Endothelial cell (in vitro differentiated cells): Measurements from ENCODE around the gene CALML4. TPM values are rescaled to one million over a fixed set of nuclear protein-coding genes. Genes with fewer than 3 reads are reported as not detected.
"Not testable (repeated sequence)": the region's sequence is repeated elsewhere in the genome, so short reads cannot be mapped to it uniquely, and the experiment has no call there.

Source experiments
- DNase-seq: peaks from one replicate; pipeline ENCODE4 v3.0.0; 2021; ENCODE audit warnings: low spot score
- H3K27ac Mint-ChIP-seq: one replicate; pipeline ENCODE4 v1.8.0; 2021; ENCODE audit warnings: mixed read lengths, inconsistent platforms; ENCODE audit not compliant: unreplicated experiment
- H3K27me3 Mint-ChIP-seq: one replicate; pipeline ENCODE4 v1.8.0; 2021; ENCODE audit warnings: mild to moderate bottlenecking, moderate library complexity, mixed read lengths, inconsistent platforms; ENCODE audit not compliant: unreplicated experiment
- H3K36me3 Mint-ChIP-seq: one replicate; pipeline ENCODE4 v1.8.0; 2021; ENCODE audit warnings: mild to moderate bottlenecking, low read depth, mixed read lengths, inconsistent platforms; ENCODE audit not compliant: unreplicated experiment
- H3K4me1 Mint-ChIP-seq: one replicate; pipeline ENCODE4 v1.8.0; 2021; ENCODE audit warnings: mild to moderate bottlenecking, mixed read lengths, inconsistent platforms; ENCODE audit not compliant: unreplicated experiment
- H3K4me3 Mint-ChIP-seq: one replicate; pipeline ENCODE4 v1.8.0; 2021; ENCODE audit warnings: mild to moderate bottlenecking, mixed read lengths, inconsistent platforms; ENCODE audit not compliant: unreplicated experiment
- H3K9me3 Mint-ChIP-seq: one replicate; pipeline ENCODE4 v1.8.0; 2021; ENCODE audit warnings: mixed read lengths, inconsistent platforms; ENCODE audit not compliant: unreplicated experiment
- total RNA-seq: library from RNA; stranded (reverse); fragmentation: NEBNext Ultra II Directional; extraction: Animal tissue kit (Norgen Biotek cat#: 25700); gene quantifications from one replicate; pipeline ENCODE4 v1.2.1, GENCODE V29; 2021; ENCODE audit not compliant: unreplicated experiment
- TF ChIP-seq, protein P1 (sequence below): fragments of 200-600 bp; sonication (generic); IDR thresholded peaks from one replicate; pipeline ENCODE4 v1.5.0; 2021; ENCODE audit warnings: antibody characterized with exemption; ENCODE audit not compliant: unreplicated experiment

CALML4 gene
- total RNA-seq, 1 donor from 2014 or later = 11.0 TPM

GRCh38 chr15:68229386-68230156 lies 24.4 kb upstream of the CALML4 start, which contains the start of gene CLN6:
TSS of gene CLN6 (minus strand) at chr15:68229728. CDS start at chr15:68229584, 144 bp downstream.
- TF ChIP-seq, protein P1, sequence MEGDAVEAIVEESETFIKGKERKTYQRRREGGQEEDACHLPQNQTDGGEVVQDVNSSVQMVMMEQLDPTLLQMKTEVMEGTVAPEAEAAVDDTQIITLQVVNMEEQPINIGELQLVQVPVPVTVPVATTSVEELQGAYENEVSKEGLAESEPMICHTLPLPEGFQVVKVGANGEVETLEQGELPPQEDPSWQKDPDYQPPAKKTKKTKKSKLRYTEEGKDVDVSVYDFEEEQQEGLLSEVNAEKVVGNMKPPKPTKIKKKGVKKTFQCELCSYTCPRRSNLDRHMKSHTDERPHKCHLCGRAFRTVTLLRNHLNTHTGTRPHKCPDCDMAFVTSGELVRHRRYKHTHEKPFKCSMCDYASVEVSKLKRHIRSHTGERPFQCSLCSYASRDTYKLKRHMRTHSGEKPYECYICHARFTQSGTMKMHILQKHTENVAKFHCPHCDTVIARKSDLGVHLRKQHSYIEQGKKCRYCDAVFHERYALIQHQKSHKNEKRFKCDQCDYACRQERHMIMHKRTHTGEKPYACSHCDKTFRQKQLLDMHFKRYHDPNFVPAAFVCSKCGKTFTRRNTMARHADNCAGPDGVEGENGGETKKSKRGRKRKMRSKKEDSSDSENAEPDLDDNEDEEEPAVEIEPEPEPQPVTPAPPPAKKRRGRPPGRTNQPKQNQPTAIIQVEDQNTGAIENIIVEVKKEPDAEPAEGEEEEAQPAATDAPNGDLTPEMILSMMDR = no peak
- H3K9me3 Mint-ChIP-seq = no peaks in the 10 kb centered on the region
- H3K36me3 Mint-ChIP-seq = no peaks in the 10 kb centered on the region
- peak; percentile 79 for DNase-seq
- H3K27me3 Mint-ChIP-seq = peaks cover 19% of the 10 kb centered on the region
- peaks cover 28% of the 10 kb centered on the region for H3K4me1 Mint-ChIP-seq
- H3K4me3 Mint-ChIP-seq = peak within 1 kb of the TSS; percentile 95
- H3K27ac Mint-ChIP-seq = peak within 1 kb of the TSS; percentile 85

- H3K4me3 Mint-ChIP-seq = peak overlapping the region; percentile 88
- H3K4me1 Mint-ChIP-seq = peaks cover 25% of the 10 kb centered on the region
- no peaks in the 10 kb centered on the region for H3K9me3 Mint-ChIP-seq
- no peaks in the 10 kb centered on the region for H3K36me3 Mint-ChIP-seq
- TF ChIP-seq, protein P1 = no peak
- no peak for DNase-seq
- H3K27ac Mint-ChIP-seq = no peak overlapping the region
- peaks cover 20% of the 10 kb centered on the region for H3K27me3 Mint-ChIP-seq
Observed at GRCh38 chr15:68228971-68229385, 23.8 kb upstream of the CALML4 start.

DNA sequence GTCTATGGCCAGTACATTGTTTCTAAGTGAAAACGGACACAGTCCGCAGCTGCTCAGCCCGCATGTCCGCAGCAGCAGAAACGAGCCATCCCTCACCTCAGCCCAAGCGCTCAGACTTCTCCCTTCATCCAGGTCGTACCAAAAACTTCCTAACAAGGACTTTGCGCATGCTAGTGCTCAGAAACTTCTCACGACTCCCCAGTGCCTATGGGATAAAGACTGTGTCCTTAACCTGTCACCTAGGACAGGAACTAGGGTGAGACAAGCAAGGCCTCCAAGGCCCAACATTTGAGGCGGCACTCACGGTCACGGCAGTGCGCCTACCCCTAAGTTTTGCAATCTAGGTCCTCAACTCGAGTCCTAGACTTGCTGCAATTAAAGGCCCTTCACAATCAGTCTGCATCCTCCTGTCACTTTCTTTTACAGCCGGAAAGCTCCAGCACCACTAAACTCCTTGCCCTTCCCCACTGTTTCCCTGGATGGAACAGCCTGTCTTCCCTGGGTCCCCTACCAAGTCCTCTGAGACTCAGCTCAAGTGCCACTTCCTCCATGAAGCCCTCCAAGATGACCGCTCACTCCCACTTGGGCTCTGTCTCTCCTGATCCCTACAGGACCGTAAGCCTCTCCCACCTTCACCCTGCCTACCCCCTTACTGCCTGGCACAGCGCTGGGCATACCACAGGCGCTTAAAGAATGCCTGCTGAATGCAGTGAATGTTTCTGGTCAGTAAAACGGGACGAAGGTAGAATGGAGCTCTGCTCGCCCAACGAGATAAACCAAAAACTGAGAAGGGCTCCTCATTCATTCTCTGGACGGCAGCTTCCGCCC lies 23.2 kb upstream of the CALML4 start:
- no peak for DNase-seq
- Mint-ChIP-seq H3K4me1 (peaks cover 19% of the 10 kb centered on the region), H3K4me3 (peak overlapping the region; percentile 88), H3K9me3 (no peaks in the 10 kb centered on the region), H3K36me3 (no peaks in the 10 kb centered on the region), H3K27ac (no peak overlapping the region), H3K27me3 (peaks cover 19% of the 10 kb centered on the region)
- TF ChIP-seq, protein P1 = no peak

DNA sequence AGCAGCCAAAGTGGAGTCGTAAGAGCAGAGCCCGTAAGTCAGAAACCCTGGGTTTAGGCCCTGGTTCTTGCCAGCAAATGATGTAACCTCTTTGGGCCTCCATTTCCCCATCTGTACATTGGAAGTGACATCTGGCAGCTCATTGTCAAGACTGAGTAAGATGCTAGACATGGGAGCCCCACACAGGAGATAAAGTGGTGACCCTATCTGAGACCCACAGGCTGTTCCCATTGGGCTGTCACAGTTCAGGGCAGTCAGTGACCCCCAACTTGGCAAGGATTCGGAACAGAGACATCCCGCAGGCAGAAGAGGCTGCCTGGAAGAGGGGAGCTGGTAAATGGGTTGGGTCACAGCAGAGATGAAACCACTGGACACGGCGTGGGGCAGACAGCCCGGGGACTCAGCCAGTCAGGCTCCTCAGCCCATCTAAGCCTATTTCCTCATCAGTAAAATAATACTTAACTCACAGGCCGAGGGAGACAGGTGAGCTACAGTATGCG lies 22.6 kb upstream of the CALML4 start:
- no peak for DNase-seq
- Mint-ChIP-seq H3K36me3 (no peaks in the 10 kb centered on the region), H3K27me3 (peaks cover 16% of the 10 kb centered on the region), H3K27ac (no peak overlapping the region), H3K4me3 (peak overlapping the region; percentile 69), H3K9me3 (no peaks in the 10 kb centered on the region), H3K4me1 (peaks cover 18% of the 10 kb centered on the region)
- TF ChIP-seq, protein P1 = no peak

DNA sequence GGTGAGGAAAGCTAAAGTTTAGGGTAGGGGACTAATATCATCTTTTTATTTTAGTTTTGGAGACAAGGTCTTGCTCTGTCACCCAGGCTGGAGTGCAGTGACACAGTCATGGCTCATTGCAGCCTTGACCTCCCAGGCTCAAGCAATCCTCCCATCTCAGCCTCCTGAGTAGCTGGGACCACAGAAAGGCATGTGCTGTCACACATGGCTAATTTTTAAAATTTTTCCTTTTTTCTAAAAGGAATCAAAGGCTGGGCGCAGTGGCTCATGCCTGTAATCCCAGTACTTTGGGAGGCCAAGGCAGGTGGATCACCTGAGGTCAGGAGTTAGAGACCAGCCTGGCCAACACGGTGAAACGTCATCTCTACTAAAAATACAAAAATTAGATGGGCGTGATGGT lies 20.3 kb upstream of the CALML4 start:
- DNase-seq, H3K27ac Mint-ChIP-seq, H3K9me3 Mint-ChIP-seq, H3K36me3 Mint-ChIP-seq, H3K4me3 Mint-ChIP-seq: not testable (repeated sequence)
- Mint-ChIP-seq H3K4me1 (peaks cover 14% of the 10 kb centered on the region), H3K27me3 (peaks cover 13% of the 10 kb centered on the region)
